Testis (tissue), 2 donors: Measurements from ENCODE around the gene RBM17.

Source experiments
- CTCF ChIP-seq, 3 experiments: fragments of 450-650 bp in 2 of 3; fragments of 200-600 bp in 1 of 3; sonication (generic) in 1 of 3; IDR thresholded peaks; one replicate each; pipeline ENCODE4 v1.5.1; 2016 to 2019; ENCODE audit warnings: antibody characterized with exemption in 3 of 3, mild to moderate bottlenecking in 2 of 3, moderate library complexity in 1 of 3
- POLR2A ChIP-seq: fragments of 450-650 bp; IDR thresholded peaks from one replicate; pipeline ENCODE4 v1.6.1; 2017; ENCODE audit warnings: antibody characterized with exemption, mild to moderate bottlenecking, moderate library complexity

- TF ChIP-seq CTCF (IDR thresholded peaks at IDR 0.05) (no peak), POLR2A (no peak)
These were observed 14.8 kb downstream of the RBM17 start for GRCh38 chr10:6103591-6103990.
